NCI-H1436 (cell line): ENCODE data around the gene ST8SIA4.

Experiments
- DNase-seq: peaks from one replicate; lab custom pipeline; 2025; lab: John Stamatoyannopoulos, UW

Gene ST8SIA4

GRCh38 chr5:100779669-100780375 is 123.3 kb downstream of the ST8SIA4 start:
- no peak for DNase-seq

GRCh38 chr5:100777680-100778300 is 125.3 kb downstream of the ST8SIA4 start:
- no peak for DNase-seq

GRCh38 chr5:100775533-100775855 is 127.6 kb downstream of the ST8SIA4 start:
- no peak for DNase-seq

GRCh38 chr5:100772548-100772947 is 130.5 kb downstream of the ST8SIA4 start:
- no peak for DNase-seq

GRCh38 chr5:100772006-100772405 is 131.1 kb downstream of the ST8SIA4 start:
- no peak for DNase-seq

- no peak for DNase-seq
These were observed 131.9 kb downstream of the ST8SIA4 start for GRCh38 chr5:100771181-100771580.

GRCh38 chr5:100768221-100768620 is 134.9 kb downstream of the ST8SIA4 start:
- no peak for DNase-seq

- no peak for DNase-seq
These were observed 140.1 kb downstream of the ST8SIA4 start for GRCh38 chr5:100762995-100763394.

GRCh38 chr5:100762108-100762507 is 141.0 kb downstream of the ST8SIA4 start:
- DNase-seq: no peak

- no peak for DNase-seq
These were observed 141.9 kb downstream of the ST8SIA4 start for GRCh38 chr5:100761192-100761591.

GRCh38 chr5:100760688-100761087 is 142.4 kb downstream of the ST8SIA4 start:
- no peak for DNase-seq

- no peak for DNase-seq
These were observed 144.3 kb downstream of the ST8SIA4 start for GRCh38 chr5:100758780-100759179.

GRCh38 chr5:100758306-100758705 is 144.8 kb downstream of the ST8SIA4 start:
- DNase-seq: no peak

- DNase-seq: no peak
These were observed 145.5 kb downstream of the ST8SIA4 start for GRCh38 chr5:100757618-100758017.
